PC-3 (cell line): ENCODE data around the gene OR52B6. TPM values are rescaled to one million over a fixed set of nuclear protein-coding genes. Genes with fewer than 3 reads are reported as not detected.

Source experiments
- ATAC-seq: fragments of 200-7000 bp; cut with Tn5 transposase; 2 replicates; pipeline ENCODE4 v1.9.1; 2020; ENCODE audit warnings: mild to moderate bottlenecking, moderate library complexity
- BruUV-seq: library from RNA; stranded (reverse); fragments of 400-500 nt; replicated peaks from 2 replicates; lab custom pipeline; 2021; lab: Mats Ljungman, UMichigan
- CTCF ChIA-PET: fragments of 300-600 bp; sonication (Branson Sonifier 250); formaldehyde crosslinking; loops from one replicate; lab custom pipeline; 2022; ENCODE audit warnings: antibody characterized with exemption; lab: Charles Lee
- POLR2A ChIA-PET: fragments of 300-600 bp; sonication (Branson Sonifier 250); formaldehyde crosslinking; loops from one replicate; lab custom pipeline; 2022; ENCODE audit warnings: antibody characterized with exemption; ENCODE audit not compliant: unreplicated experiment; lab: Charles Lee
- DNase-seq: peaks from one replicate; pipeline ENCODE4 v3.0.0-alpha.2; 2015
- H2AFZ ChIP-seq: fragments of 300-600 bp; sonication (generic); 2 replicates; pipeline ENCODE4 v1.6.0; 2016; ENCODE audit warnings: antibody characterized with exemption, low read length
- H3F3A ChIP-seq: fragments of 300-600 bp; sonication (generic); one replicate; pipeline ENCODE4 v1.6.0; 2017; ENCODE audit warnings: antibody characterized with exemption, low read length, control low read depth, mild to moderate bottlenecking; ENCODE audit not compliant: unreplicated experiment
- H3K27ac ChIP-seq: fragments of 300-600 bp; sonication (generic); 2 replicates; pipeline ENCODE4 v1.5.1; 2016; ENCODE audit warnings: mild to moderate bottlenecking, low read length
- H3K27me3 ChIP-seq: fragments of 300-600 bp; sonication (generic); 2 replicates; pipeline ENCODE4 v1.6.1; 2016; ENCODE audit warnings: low read length, mixed read lengths
- H3K36me3 ChIP-seq: fragments of 300-600 bp; sonication (generic); 2 replicates; pipeline ENCODE4 v1.6.1; 2016; ENCODE audit warnings: low read depth, mixed run types, low read length, mixed read lengths
- H3K4me1 ChIP-seq: fragments of 300-600 bp; sonication (generic); 2 replicates; pipeline ENCODE4 v1.5.1; 2016; ENCODE audit warnings: low read length; ENCODE audit not compliant: insufficient read depth
- H3K4me2 ChIP-seq: fragments of 300-600 bp; sonication (generic); 2 replicates; pipeline ENCODE4 v1.6.0; 2016; ENCODE audit warnings: low read length
- H3K4me3 ChIP-seq: fragments of 300-600 bp; sonication (generic); 2 replicates; pipeline ENCODE4 v1.5.1; 2016; ENCODE audit warnings: mild to moderate bottlenecking, low read length, mixed read lengths
- H3K79me2 ChIP-seq: fragments of 300-600 bp; sonication (generic); 2 replicates; pipeline ENCODE4 v1.6.1; 2017; ENCODE audit warnings: low read length, mixed read lengths
- H3K9ac ChIP-seq: fragments of 300-600 bp; sonication (generic); 2 replicates; pipeline ENCODE4 v1.6.0; 2016; ENCODE audit warnings: mild to moderate bottlenecking, low read length
- H3K9me2 ChIP-seq: fragments of 300-600 bp; sonication (generic); replicated peaks from 2 replicates; pipeline ENCODE4 v1.6.1; 2016; ENCODE audit warnings: mixed run types, low read length, mixed read lengths
- H3K9me3 ChIP-seq: fragments of 300-600 bp; sonication (generic); 2 replicates; pipeline ENCODE4 v1.6.1; 2016; ENCODE audit warnings: low read length, mixed read lengths
- H4K20me1 ChIP-seq: fragments of 300-600 bp; sonication (generic); 2 replicates; pipeline ENCODE4 v1.6.1; 2016; ENCODE audit warnings: low read length, mixed read lengths
- CTCF ChIP-seq: fragments of 300-600 bp; sonication (generic); conservative IDR thresholded peaks from 2 replicates; pipeline ENCODE4 v1.5.1; 2017; ENCODE audit warnings: antibody characterized with exemption, low read depth, mild to moderate bottlenecking, low read length
- EZH2phosphoT487 ChIP-seq: fragments of 300-600 bp; sonication (generic); IDR thresholded peaks from 2 replicates; pipeline ENCODE4 v1.6.1; 2018; ENCODE audit warnings: mild to moderate bottlenecking, antibody characterized with exemption, low read length, borderline replicate concordance
- intact Hi-C: fragments of 100-400 bp; cut with micrococcal nuclease; formaldehyde crosslinking; loops from 2 replicates; pipeline ENCODE4 v1.9.0; 2023
- total RNA-seq: library from RNA; depleted of rRNA; stranded (reverse); fragments of >200 nt; gene quantifications from 2 replicates; pipeline ENCODE4 v1.2.3, GENCODE V29; 2014

Gene OR52B6
- total RNA-seq, 1 experiment from 2014 or later, result not detected

DNA sequence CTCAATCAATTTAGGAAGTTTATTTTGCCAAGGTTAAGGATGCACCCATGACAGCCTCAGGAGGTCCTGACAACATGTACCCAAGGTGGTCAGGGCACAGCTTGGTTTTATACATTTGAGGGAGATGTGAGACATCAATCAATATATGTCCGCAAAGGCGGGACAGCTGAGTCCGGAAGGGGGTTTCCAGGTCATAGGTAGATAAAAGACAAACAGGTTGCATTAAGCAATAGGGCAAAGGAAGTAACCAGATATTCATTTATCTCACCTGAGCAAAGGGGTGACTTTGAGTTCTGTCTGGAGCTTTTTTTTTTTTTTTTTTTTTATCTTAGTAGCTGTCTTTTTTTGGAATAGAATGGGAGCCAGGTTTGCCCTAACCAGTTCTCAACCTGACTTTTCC, 42.1 kb downstream of the OR52B6 start:
- Histone ChIP-seq H3K4me2 (no peak overlapping the region), H3K27ac (no peak overlapping the region), H3F3A (peaks cover 15% of the 10 kb centered on the region), H2AFZ (no peak overlapping the region), H3K9ac (no peak overlapping the region), H3K9me2 (no peaks in the 10 kb centered on the region), H3K79me2 (no peaks in the 10 kb centered on the region), H3K36me3 (no peaks in the 10 kb centered on the region), H3K27me3 (no peaks in the 10 kb centered on the region), H3K9me3 (no peaks in the 10 kb centered on the region), H3K4me3 (no peak overlapping the region), H3K4me1 (peaks cover 59% of the 10 kb centered on the region), H4K20me1 (no peaks in the 10 kb centered on the region)
- BruUV-seq, result no TSS peak
- no peak for TF ChIP-seq EZH2phosphoT487
- TF ChIP-seq CTCF, result no peak
- intact Hi-C loops, result no loop called here
- CTCF ChIA-PET, result interaction anchor here (0.6 kb wide), 1 partner anchor 909 kb away, joined by 7 read pairs; no protein-coding TSS in a partner anchor
- POLR2A ChIA-PET, result no interaction called here
- no peak for DNase-seq
- no peak for ATAC-seq

DNA sequence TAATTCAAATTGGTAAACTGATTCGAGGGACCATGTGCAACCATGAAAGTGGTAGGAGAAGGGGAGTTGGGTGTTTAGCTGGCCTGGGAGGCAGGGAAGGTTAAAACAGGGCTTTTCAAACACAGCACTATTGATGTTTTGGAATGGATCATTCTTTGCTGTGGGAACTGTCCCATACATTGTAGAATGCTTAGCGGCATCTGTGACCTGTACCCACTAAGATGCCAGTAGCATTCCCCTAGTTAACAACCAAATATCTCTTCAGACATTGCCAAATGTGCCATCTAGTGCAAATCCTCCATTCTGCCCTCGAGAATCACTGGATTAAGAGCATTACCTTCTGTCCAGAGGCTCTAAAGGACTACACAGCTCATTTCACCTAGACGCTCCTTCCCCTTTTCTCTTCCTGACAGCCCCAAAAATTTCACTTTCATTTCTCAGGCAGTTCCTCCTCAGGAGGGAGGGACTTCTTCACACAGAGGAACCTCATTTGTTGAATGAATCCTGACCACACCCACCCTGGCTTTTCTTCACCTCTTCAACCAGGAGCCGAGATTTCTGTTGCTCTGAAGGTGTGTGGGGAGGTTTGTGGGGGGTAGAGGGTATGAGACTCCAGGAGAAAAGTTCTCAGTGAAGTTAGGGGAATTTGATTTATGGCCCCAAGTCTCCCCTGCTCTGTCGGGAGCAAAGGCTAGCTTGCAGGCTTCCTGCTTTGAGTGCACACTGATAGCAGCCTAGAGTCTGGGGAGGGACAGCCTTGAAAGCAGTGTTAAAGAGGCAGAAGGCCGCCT, 44.0 kb downstream of the OR52B6 start, which contains the start of gene TRIM34:
Gene TRIM34, plus strand, starts transcription at position 513 of the 791 bp plus-strand sequence. CDS start 7,331 bp downstream, outside the sequence.
- H3K4me2 ChIP-seq, result peak within 1 kb of the TSS; percentile 91
- H3K9me2 ChIP-seq, result no peaks in the 10 kb centered on the region
- no peak for TF ChIP-seq CTCF
- TF ChIP-seq EZH2phosphoT487, result no peak
- H3K4me1 ChIP-seq, result peaks cover 45% of the 10 kb centered on the region
- peak; percentile 60 for ATAC-seq
- TSS peak; percentile 98 for BruUV-seq
- H3K27me3 ChIP-seq, result no peaks in the 10 kb centered on the region
- H2AFZ ChIP-seq, result peak within 1 kb of the TSS; percentile 73
- CTCF ChIA-PET, result no interaction called here
- H3K9ac ChIP-seq, result peak within 1 kb of the TSS; percentile 43; the same call in 1 of the 2 replicates
- no peaks in the 10 kb centered on the region for H3K36me3 ChIP-seq
- DNase-seq, result peak; percentile 70
- H3K27ac ChIP-seq, result no peak within 1 kb of the TSS
- POLR2A ChIA-PET, result interaction anchor here (0.7 kb wide), 1 partner anchor 62 kb away, joined by 3 read pairs; no protein-coding TSS in a partner anchor
- H3K79me2 ChIP-seq, result no peaks in the 10 kb centered on the region
- peaks cover 12% of the 10 kb centered on the region for H3F3A ChIP-seq
- intact Hi-C loops, result no loop called here
- H4K20me1 ChIP-seq, result no peaks in the 10 kb centered on the region
- peak within 1 kb of the TSS; percentile 71 for H3K4me3 ChIP-seq
- H3K9me3 ChIP-seq, result no peaks in the 10 kb centered on the region

GRCh38 chr11:5625281-5625680, 44.6 kb downstream of the OR52B6 start:
- CTCF ChIA-PET, result no interaction called here
- no peaks in the 10 kb centered on the region for H4K20me1 ChIP-seq
- peak overlapping the region; percentile 71 for H3K4me3 ChIP-seq
- H3K79me2 ChIP-seq, result no peaks in the 10 kb centered on the region
- H3K9me2 ChIP-seq, result no peaks in the 10 kb centered on the region
- H3K9me3 ChIP-seq, result no peaks in the 10 kb centered on the region
- H2AFZ ChIP-seq, result peak overlapping the region; percentile 73
- DNase-seq (no peak), ATAC-seq (no peak)
- H3K9ac ChIP-seq, result no peak overlapping the region; the same call in 1 of the 2 replicates
- H3F3A ChIP-seq, result peaks cover 8% of the 10 kb centered on the region
- peak overlapping the region; percentile 91 for H3K4me2 ChIP-seq
- peaks cover 39% of the 10 kb centered on the region for H3K4me1 ChIP-seq
- BruUV-seq, result no TSS peak
- H3K27ac ChIP-seq, result no peak overlapping the region
- POLR2A ChIA-PET, result interaction anchor here (0.7 kb wide), 1 partner anchor 61 kb away, joined by 3 read pairs; no protein-coding TSS in a partner anchor
- TF ChIP-seq EZH2phosphoT487 (no peak), CTCF (no peak)
- intact Hi-C loops, result no loop called here
- H3K36me3 ChIP-seq, result no peaks in the 10 kb centered on the region
- H3K27me3 ChIP-seq, result no peaks in the 10 kb centered on the region
